ENCODE measurements around the gene ZNF296. TPM values are rescaled to one million over a fixed set of nuclear protein-coding genes. Genes with fewer than 3 reads are reported as not detected.

The ZNF296 gene
- 1 to 10 TPM; 2.1 to 8.5 TPM for total RNA-seq
- 1.2 TPM for polyA plus RNA-seq (2013, experiment 1 of 2)
- 1.1 TPM for polyA plus RNA-seq (2013, experiment 2 of 2)
- long read RNA-seq, experiment 1, partial matches to known transcripts, result 0 of 3 reads
- long read RNA-seq, experiment 1, other reads (novel, unspliced or antisense), result 1 of 3 reads
- long read RNA-seq, experiment 2, transcript ZNF296-201 (3 exons, 1,744 nt), result major isoform, 10 of 10 reads
- long read RNA-seq, experiment 2, partial matches to known transcripts, result 0 of 10 reads
- long read RNA-seq, experiment 2, other reads (novel, unspliced or antisense), result 0 of 10 reads
- long read RNA-seq, experiment 3, transcript ZNF296-201 (3 exons, 1,744 nt), result major isoform, 60 of 62 reads
- long read RNA-seq, experiment 3, partial matches to known transcripts, result 2 of 62 reads
- long read RNA-seq, experiment 3, other reads (novel, unspliced or antisense), result 0 of 62 reads
- long read RNA-seq, experiment 4, result 0 reads

GRCh38 chr19:45076029-45076850 lies at the start of gene ZNF296:
Gene ZNF296 (minus strand): TSS chr19:45076478. CDS start chr19:45076373, 105 bp downstream.
- 2 to 3% methylated on average over 66 to 81 of the region's 81 CpGs for WGBS, 2 experiments (ENCODE audit: insufficient coverage in 1 of 2, insufficient read length in 1 of 2)
- Mint-ChIP-seq H3K27me3 (ENCODE audit: insufficient read depth) (no peaks in the 10 kb centered on the region), H3K4me3 (peak within 1 kb of the TSS; percentile 99), H3K9me3 (no peaks in the 10 kb centered on the region), H3K27ac (peak within 1 kb of the TSS; percentile 93), H3K36me3 (ENCODE audit: low read depth) (peaks cover 14% of the 10 kb centered on the region), H3K4me1 (peaks cover 24% of the 10 kb centered on the region)
- Histone ChIP-seq H3K4me3 (ENCODE audit: low read length) (peak within 1 kb of the TSS; percentile 82), H3K36me3 (ENCODE audit: control insufficient read depth, insufficient read depth, low read length) (peaks cover 9% of the 10 kb centered on the region), H3K27ac (ENCODE audit: low read depth, low read length) (no peak within 1 kb of the TSS), H3K4me1 (ENCODE audit: control insufficient read depth, insufficient read depth, low read length) (peaks cover 10% of the 10 kb centered on the region), H3K27me3 (ENCODE audit: control insufficient read depth, insufficient read depth, low read length, poor library complexity, severe bottlenecking) (no peaks in the 10 kb centered on the region), H3K9me3 (ENCODE audit: control insufficient read depth, low read length) (no peaks in the 10 kb centered on the region), H3K9ac (ENCODE audit: extremely low read depth, low read length, poor library complexity, severe bottlenecking) (peak within 1 kb of the TSS; percentile 17)
- DNase-seq, result peak; percentile 94
- TF ChIP-seq CTCF (conservative IDR thresholded peaks at IDR 0.05), result no peak

- no peak overlapping the region for H3K4me3 Mint-ChIP-seq
- Histone ChIP-seq H3K27me3 (ENCODE audit: control insufficient read depth, insufficient read depth, low read length, poor library complexity, severe bottlenecking) (no peaks in the 10 kb centered on the region), H3K4me1 (ENCODE audit: control insufficient read depth, insufficient read depth, low read length) (no peaks in the 10 kb centered on the region), H3K4me3 (ENCODE audit: low read length) (no peak overlapping the region), H3K36me3 (ENCODE audit: control insufficient read depth, insufficient read depth, low read length) (no peaks in the 10 kb centered on the region), H3K9ac (ENCODE audit: extremely low read depth, low read length, poor library complexity, severe bottlenecking) (no peak overlapping the region), H3K27ac (ENCODE audit: low read depth, low read length) (no peak overlapping the region), H3K9me3 (ENCODE audit: control insufficient read depth, low read length) (no peaks in the 10 kb centered on the region)
- 90 to 93% methylated on average over 5 to 9 of the region's 9 CpGs for WGBS, 2 experiments (ENCODE audit: insufficient coverage in 1 of 2, insufficient read length in 1 of 2)
- peaks cover 2% of the 10 kb centered on the region for H3K36me3 Mint-ChIP-seq (ENCODE audit: low read depth)
- TF ChIP-seq CTCF (conservative IDR thresholded peaks at IDR 0.05), result no peak
- no peaks in the 10 kb centered on the region for H3K27me3 Mint-ChIP-seq (ENCODE audit: insufficient read depth)
- no peaks in the 10 kb centered on the region for H3K9me3 Mint-ChIP-seq
- DNase-seq, result no peak
- H3K4me1 Mint-ChIP-seq, result peaks cover 2% of the 10 kb centered on the region
- no peak overlapping the region for H3K27ac Mint-ChIP-seq
Measured at GRCh38 chr19:45125360-45125759, 49.1 kb upstream of the ZNF296 start.

GRCh38 chr19:45124021-45124420 lies 47.7 kb upstream of the ZNF296 start:
- DNase-seq, result no peak
- Mint-ChIP-seq H3K36me3 (ENCODE audit: low read depth) (peaks cover 5% of the 10 kb centered on the region), H3K4me3 (no peak overlapping the region), H3K27me3 (ENCODE audit: insufficient read depth) (no peaks in the 10 kb centered on the region), H3K27ac (no peak overlapping the region), H3K4me1 (peaks cover 2% of the 10 kb centered on the region), H3K9me3 (no peaks in the 10 kb centered on the region)
- Histone ChIP-seq H3K9ac (ENCODE audit: extremely low read depth, low read length, poor library complexity, severe bottlenecking) (no peak overlapping the region), H3K4me1 (ENCODE audit: control insufficient read depth, insufficient read depth, low read length) (no peaks in the 10 kb centered on the region), H3K9me3 (ENCODE audit: control insufficient read depth, low read length) (no peaks in the 10 kb centered on the region), H3K27me3 (ENCODE audit: control insufficient read depth, insufficient read depth, low read length, poor library complexity, severe bottlenecking) (no peaks in the 10 kb centered on the region), H3K36me3 (ENCODE audit: control insufficient read depth, insufficient read depth, low read length) (no peaks in the 10 kb centered on the region), H3K27ac (ENCODE audit: low read depth, low read length) (no peak overlapping the region), H3K4me3 (ENCODE audit: low read length) (no peak overlapping the region)
- WGBS, 2 experiments (ENCODE audit: insufficient coverage in 1 of 2, insufficient read length in 1 of 2), result 96 to 97% methylated on average over 3 to 4 of the region's 6 CpGs
- TF ChIP-seq CTCF (conservative IDR thresholded peaks at IDR 0.05), result no peak
